ENCODE data around the gene PTPRG.

Gene PTPRG

DNA sequence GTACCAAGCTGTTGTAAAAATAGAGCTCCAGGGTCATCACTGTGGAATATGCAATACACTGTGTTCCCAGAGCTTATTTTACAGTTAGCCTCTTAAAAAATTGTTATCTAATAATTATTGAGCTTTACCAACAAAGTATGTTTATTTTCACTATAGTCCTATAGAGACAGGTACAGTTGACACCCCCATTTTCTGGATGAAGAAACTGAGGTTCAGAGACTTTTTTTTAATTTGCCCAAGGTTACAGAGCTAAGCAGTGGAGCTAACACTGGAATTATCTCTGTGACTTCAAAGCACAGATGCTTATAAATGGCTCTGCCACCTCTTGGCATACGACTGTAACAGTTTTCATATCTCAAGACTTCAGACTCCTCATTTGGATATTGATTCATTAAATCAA, 685.6 kb downstream of the PTPRG start:
- H3K4me1 ChIP-seq (ENCODE audit: control insufficient read depth, insufficient read depth, low read length): peaks cover 42% of the 10 kb centered on the region
- no peak overlapping the region for H3K4me3 ChIP-seq (ENCODE audit: low read depth, low read length)
- no peaks in the 10 kb centered on the region for H3K36me3 ChIP-seq (ENCODE audit: control insufficient read depth, insufficient read depth, low read length)
- no peaks in the 10 kb centered on the region for H3K9me3 ChIP-seq (ENCODE audit: control insufficient read depth, insufficient read depth, low read length)
- no peak overlapping the region for H3K9ac ChIP-seq (ENCODE audit: low read depth, low read length)
- H3K27me3 ChIP-seq (ENCODE audit: control insufficient read depth, insufficient read depth, low read length): no peaks in the 10 kb centered on the region

DNA sequence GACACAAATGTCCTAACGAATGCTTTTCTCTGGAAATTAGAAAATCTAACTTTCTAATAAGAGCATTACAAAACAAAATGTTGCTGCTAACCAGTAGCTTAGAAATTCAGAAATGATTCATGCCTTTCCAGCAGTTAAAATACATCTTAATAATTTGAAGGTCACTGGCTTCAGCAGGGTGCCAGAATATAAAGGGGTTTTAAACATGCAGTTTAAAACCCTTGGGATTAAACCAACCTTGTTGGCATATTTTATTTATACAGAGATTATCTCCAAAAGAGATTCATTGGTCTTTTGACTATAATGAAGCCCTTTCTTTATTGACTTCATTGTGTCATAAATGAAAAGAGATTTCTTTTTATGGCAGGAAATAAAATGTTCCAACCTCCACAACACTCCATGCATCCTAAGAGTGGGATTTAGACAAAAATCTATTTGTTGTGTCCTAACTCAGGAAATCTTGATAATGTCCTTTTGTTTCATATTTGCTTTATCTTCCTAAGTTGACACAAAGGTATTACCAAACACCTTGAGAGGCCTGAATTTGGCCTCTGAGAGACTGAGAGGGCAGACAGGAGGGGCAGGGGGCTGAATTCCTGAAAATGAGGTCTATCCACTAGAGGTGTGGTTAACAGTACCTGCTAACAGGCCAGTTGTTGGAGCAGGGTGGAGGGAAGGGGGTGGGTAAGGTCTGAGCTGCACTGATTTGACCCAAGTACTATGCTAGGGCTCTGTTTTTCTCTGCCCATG, 687.5 kb downstream of the PTPRG start:
- Histone ChIP-seq H3K9me3 (ENCODE audit: control insufficient read depth, insufficient read depth, low read length) (no peaks in the 10 kb centered on the region), H3K36me3 (ENCODE audit: control insufficient read depth, insufficient read depth, low read length) (no peaks in the 10 kb centered on the region), H3K27me3 (ENCODE audit: control insufficient read depth, insufficient read depth, low read length) (no peaks in the 10 kb centered on the region), H3K4me1 (ENCODE audit: control insufficient read depth, insufficient read depth, low read length) (peaks cover 28% of the 10 kb centered on the region), H3K4me3 (ENCODE audit: low read depth, low read length) (no peak overlapping the region), H3K9ac (ENCODE audit: low read depth, low read length) (no peak overlapping the region)

GRCh38 chr3:62249484-62249776, 688.1 kb downstream of the PTPRG start:
- Histone ChIP-seq H3K9ac (ENCODE audit: low read depth, low read length) (no peak overlapping the region), H3K36me3 (ENCODE audit: control insufficient read depth, insufficient read depth, low read length) (no peaks in the 10 kb centered on the region), H3K4me3 (ENCODE audit: low read depth, low read length) (no peak overlapping the region), H3K27me3 (ENCODE audit: control insufficient read depth, insufficient read depth, low read length) (no peaks in the 10 kb centered on the region), H3K4me1 (ENCODE audit: control insufficient read depth, insufficient read depth, low read length) (peaks cover 28% of the 10 kb centered on the region), H3K9me3 (ENCODE audit: control insufficient read depth, insufficient read depth, low read length) (no peaks in the 10 kb centered on the region)

DNA sequence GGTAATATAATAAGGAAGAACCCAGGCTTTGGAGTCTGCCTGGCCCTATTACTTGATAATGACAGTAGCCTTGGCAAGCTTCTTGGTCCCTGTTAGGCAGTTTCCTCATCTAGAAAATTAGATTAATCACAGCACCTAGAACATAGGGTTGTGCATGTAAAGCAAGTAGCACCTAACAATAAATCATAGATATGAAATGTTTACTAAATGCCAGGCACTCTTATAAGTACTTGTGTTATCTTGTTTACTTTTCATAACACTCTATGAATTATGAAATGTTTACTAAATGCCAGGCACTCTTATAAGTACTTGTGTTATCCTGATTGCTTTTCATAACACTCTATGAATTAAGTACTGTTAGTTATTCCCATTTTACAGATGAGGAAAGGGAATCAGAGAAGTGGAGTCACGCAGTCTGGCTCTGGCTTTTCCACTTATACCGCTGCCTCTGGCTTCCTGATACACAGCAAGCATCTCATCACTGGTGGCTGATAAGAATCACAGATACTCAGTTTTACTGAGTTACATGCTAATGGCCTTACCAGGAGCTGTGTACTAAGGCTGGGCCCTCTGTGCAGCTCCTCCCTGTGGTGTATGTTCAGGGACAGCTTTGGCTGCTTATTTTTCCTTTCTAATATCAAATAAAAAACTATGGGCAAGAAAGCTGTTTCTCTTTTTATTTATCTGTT, 688.6 kb downstream of the PTPRG start:
- Histone ChIP-seq H3K9me3 (ENCODE audit: control insufficient read depth, insufficient read depth, low read length) (no peaks in the 10 kb centered on the region), H3K9ac (ENCODE audit: low read depth, low read length) (no peak overlapping the region), H3K4me1 (ENCODE audit: control insufficient read depth, insufficient read depth, low read length) (peaks cover 28% of the 10 kb centered on the region), H3K27me3 (ENCODE audit: control insufficient read depth, insufficient read depth, low read length) (no peaks in the 10 kb centered on the region), H3K36me3 (ENCODE audit: control insufficient read depth, insufficient read depth, low read length) (no peaks in the 10 kb centered on the region), H3K4me3 (ENCODE audit: low read depth, low read length) (no peak overlapping the region)

DNA sequence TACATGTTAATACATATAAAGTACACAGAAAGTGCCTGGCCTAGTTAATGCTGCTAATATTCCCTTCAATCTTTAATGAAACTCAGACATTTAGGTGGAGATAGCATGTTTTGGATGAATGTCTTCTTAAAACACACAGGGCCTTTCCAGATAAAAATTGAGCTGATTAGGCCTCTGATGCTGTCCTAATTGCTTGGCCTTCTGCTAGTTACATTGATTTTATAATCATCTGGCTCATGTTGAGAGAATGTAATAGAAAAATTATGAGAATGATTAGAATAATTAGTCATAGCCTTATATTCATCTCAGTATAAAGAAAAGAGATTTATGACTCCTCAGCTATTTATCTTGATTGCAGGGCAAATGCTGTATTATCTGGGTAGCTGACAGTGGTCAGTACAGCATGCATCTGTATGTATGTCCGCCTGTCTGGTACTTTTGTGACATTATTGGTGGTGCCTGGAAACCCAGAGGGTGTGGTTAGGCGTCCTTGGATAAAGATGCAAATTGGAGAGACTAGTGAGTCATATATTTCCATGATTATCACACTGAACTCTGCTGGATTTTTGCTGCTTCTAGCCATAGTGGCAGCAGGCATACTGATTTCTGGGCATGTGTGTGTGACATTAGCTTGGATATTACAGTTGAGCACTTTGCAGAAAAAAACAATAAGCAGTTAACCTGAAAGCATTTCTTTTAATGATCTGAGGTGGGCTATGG, 691.2 kb downstream of the PTPRG start:
- H3K4me1 ChIP-seq (ENCODE audit: control insufficient read depth, insufficient read depth, low read length): peaks cover 9% of the 10 kb centered on the region
- no peaks in the 10 kb centered on the region for H3K27me3 ChIP-seq (ENCODE audit: control insufficient read depth, insufficient read depth, low read length)
- no peaks in the 10 kb centered on the region for H3K9me3 ChIP-seq (ENCODE audit: control insufficient read depth, insufficient read depth, low read length)
- no peak overlapping the region for H3K4me3 ChIP-seq (ENCODE audit: low read depth, low read length)
- no peaks in the 10 kb centered on the region for H3K36me3 ChIP-seq (ENCODE audit: control insufficient read depth, insufficient read depth, low read length)
- H3K9ac ChIP-seq (ENCODE audit: low read depth, low read length): no peak overlapping the region

DNA sequence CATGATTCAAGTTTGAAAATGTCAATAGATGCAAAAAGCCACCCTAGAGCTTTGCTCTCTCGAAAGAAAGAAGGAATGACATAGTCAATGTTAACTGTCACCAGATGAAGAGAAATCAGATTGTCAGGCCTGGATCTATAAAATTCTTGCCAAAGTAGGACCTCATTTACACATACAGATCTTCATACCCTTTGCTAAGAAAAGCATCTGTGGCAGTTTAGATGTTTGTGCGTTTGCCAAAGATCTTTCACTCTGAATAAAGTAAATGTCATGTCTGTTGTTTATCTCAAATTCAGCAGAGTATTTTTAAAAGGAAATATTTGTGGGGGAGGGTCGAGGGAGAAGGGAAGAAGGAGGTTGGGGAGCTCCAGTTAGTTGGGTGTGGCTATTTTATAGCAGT, 692.6 kb downstream of the PTPRG start:
- no peaks in the 10 kb centered on the region for H3K9me3 ChIP-seq (ENCODE audit: control insufficient read depth, insufficient read depth, low read length)
- H3K4me3 ChIP-seq (ENCODE audit: low read depth, low read length): no peak overlapping the region

DNA sequence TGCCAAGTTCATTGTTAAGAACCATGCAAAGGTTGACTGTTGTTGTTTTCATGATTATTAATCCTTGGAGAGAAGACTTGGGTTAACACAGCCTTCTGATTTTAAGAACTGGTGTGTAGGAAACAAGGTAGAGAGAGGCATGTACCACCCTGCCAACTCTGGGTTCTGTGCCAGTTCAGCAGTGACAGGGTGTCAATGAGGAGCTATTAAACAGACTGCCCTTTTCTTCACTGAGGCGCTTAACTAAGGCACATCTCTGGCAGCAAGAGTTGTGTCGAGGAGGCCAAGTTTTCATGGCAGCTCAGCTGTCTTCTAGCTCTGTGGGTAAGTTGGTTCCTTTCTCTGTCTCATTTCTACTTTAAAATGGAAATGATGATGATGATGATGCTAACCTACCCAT, 694.4 kb downstream of the PTPRG start:
- Histone ChIP-seq H3K9me3 (ENCODE audit: control insufficient read depth, insufficient read depth, low read length) (no peaks in the 10 kb centered on the region), H3K9ac (ENCODE audit: low read depth, low read length) (no peak overlapping the region), H3K27me3 (ENCODE audit: control insufficient read depth, insufficient read depth, low read length) (no peaks in the 10 kb centered on the region), H3K4me3 (ENCODE audit: low read depth, low read length) (no peak overlapping the region), H3K4me1 (ENCODE audit: control insufficient read depth, insufficient read depth, low read length) (no peaks in the 10 kb centered on the region), H3K36me3 (ENCODE audit: control insufficient read depth, insufficient read depth, low read length) (no peaks in the 10 kb centered on the region)

More for the DNA sequence above, 692.6 kb downstream of the PTPRG start:
- Histone ChIP-seq H3K36me3 (ENCODE audit: control insufficient read depth, insufficient read depth, low read length) (no peaks in the 10 kb centered on the region), H3K9ac (ENCODE audit: low read depth, low read length) (no peak overlapping the region), H3K4me1 (ENCODE audit: control insufficient read depth, insufficient read depth, low read length) (peaks cover 3% of the 10 kb centered on the region), H3K27me3 (ENCODE audit: control insufficient read depth, insufficient read depth, low read length) (no peaks in the 10 kb centered on the region)

DNA sequence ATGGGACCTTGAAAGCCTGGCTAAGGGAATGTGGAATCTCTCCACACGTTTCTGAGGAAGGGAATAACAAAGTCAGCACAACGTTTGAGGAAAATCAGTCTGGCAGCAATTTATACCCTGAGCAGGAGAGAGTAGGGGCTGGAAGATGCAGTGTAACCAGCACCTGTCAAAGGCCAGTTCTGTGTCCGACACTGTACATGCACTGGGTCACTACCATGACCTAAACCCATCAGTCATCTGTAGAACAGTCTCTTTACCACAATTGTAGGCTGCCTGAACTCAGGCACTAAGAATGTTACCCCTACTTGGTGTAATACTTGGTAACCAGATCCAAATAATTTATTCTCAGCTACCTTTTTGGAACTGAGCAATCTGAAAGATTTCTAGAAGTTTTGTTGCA, 698.6 kb downstream of the PTPRG start:
- Histone ChIP-seq H3K4me3 (ENCODE audit: low read depth, low read length) (no peak overlapping the region), H3K27me3 (ENCODE audit: control insufficient read depth, insufficient read depth, low read length) (no peaks in the 10 kb centered on the region), H3K36me3 (ENCODE audit: control insufficient read depth, insufficient read depth, low read length) (no peaks in the 10 kb centered on the region), H3K4me1 (ENCODE audit: control insufficient read depth, insufficient read depth, low read length) (peaks cover 7% of the 10 kb centered on the region), H3K9ac (ENCODE audit: low read depth, low read length) (no peak overlapping the region), H3K9me3 (ENCODE audit: control insufficient read depth, insufficient read depth, low read length) (no peaks in the 10 kb centered on the region)

DNA sequence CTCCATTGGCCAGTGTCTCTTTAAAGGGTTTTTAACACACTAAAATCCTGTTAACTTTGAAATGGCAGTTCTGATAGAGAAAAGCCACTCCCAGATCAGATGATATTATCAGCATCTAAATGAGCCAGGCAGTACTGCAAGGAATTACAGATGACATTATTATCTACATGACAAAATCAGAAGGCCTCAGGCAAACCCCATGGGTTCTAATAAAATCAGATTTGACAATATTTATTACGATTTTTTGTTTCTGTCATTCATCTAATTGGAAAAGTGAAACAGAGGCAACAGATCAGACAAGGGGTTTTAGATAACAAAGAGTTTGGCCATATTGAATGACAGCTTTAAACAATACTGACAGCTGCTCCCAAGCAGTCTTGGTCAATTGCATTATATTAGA, 699.3 kb downstream of the PTPRG start:
- H3K27me3 ChIP-seq (ENCODE audit: control insufficient read depth, insufficient read depth, low read length): no peaks in the 10 kb centered on the region
- peaks cover 7% of the 10 kb centered on the region for H3K4me1 ChIP-seq (ENCODE audit: control insufficient read depth, insufficient read depth, low read length)
- H3K4me3 ChIP-seq (ENCODE audit: low read depth, low read length): no peak overlapping the region
- H3K36me3 ChIP-seq (ENCODE audit: control insufficient read depth, insufficient read depth, low read length): no peaks in the 10 kb centered on the region
- H3K9ac ChIP-seq (ENCODE audit: low read depth, low read length): no peak overlapping the region
- no peaks in the 10 kb centered on the region for H3K9me3 ChIP-seq (ENCODE audit: control insufficient read depth, insufficient read depth, low read length)

DNA sequence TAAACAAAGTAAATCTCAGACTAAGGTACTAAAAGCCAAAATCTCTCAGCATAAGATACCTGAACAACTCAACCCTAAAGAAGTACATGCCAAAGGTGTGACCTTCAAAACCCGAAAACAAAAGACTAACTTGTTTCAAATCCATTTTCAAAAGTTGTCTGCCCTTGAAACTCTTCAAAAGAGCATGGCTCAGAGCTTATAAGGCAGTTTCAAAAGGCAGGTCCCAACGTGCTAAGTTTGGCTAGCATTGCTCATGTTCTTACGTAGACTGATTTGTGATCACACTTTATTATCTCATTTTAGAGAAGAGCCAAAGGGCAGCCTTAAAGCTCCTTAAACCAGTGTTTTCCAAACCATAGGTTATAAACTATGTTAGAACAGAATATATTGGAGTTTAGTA, 699.8 kb downstream of the PTPRG start:
- H3K36me3 ChIP-seq (ENCODE audit: control insufficient read depth, insufficient read depth, low read length): no peaks in the 10 kb centered on the region
- peaks cover 7% of the 10 kb centered on the region for H3K4me1 ChIP-seq (ENCODE audit: control insufficient read depth, insufficient read depth, low read length)
- H3K9ac ChIP-seq (ENCODE audit: low read depth, low read length): no peak overlapping the region
- H3K27me3 ChIP-seq (ENCODE audit: control insufficient read depth, insufficient read depth, low read length): no peaks in the 10 kb centered on the region
- no peaks in the 10 kb centered on the region for H3K9me3 ChIP-seq (ENCODE audit: control insufficient read depth, insufficient read depth, low read length)
- H3K4me3 ChIP-seq (ENCODE audit: low read depth, low read length): no peak overlapping the region

DNA sequence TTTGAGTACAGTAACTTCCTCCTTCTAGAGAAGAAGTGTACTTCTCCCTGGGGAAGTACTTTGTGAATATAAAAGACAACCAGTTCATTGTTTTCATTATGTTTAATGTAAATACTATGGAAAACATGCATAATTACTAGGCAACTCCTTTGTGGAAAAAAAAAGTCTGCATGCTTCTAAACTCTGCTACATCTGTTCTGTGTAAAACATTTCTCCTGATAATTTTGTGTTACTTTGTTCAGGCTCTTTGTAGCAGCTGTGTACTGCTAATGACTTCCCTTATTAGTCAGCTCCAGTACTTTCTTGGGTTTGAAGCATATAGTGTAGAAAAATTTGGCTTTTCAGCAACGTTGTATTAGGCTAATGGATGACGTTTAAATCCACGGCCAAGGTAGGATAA, 700.4 kb downstream of the PTPRG start:
- Histone ChIP-seq H3K4me1 (ENCODE audit: control insufficient read depth, insufficient read depth, low read length) (peaks cover 7% of the 10 kb centered on the region), H3K9ac (ENCODE audit: low read depth, low read length) (no peak overlapping the region), H3K4me3 (ENCODE audit: low read depth, low read length) (no peak overlapping the region), H3K27me3 (ENCODE audit: control insufficient read depth, insufficient read depth, low read length) (no peaks in the 10 kb centered on the region), H3K9me3 (ENCODE audit: control insufficient read depth, insufficient read depth, low read length) (no peaks in the 10 kb centered on the region), H3K36me3 (ENCODE audit: control insufficient read depth, insufficient read depth, low read length) (no peaks in the 10 kb centered on the region)

DNA sequence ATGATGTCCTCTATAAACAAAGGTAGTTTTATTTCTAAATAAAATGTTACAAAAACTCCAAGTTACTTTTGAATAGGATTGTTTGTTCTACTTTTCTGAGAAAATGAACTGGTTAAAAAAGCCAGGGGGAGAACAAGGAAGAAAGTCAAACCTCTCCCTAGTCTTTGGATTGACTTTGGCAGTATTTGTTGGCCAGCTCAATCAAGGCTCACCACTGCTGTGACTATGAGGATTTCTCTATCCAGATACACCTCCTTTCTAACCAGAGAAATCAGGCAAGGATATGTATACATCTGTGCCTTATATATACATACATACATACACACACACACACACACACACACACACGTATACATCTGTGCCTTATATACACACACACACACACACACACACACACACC, 704.2 kb downstream of the PTPRG start:
- H3K9me3 ChIP-seq (ENCODE audit: control insufficient read depth, insufficient read depth, low read length): no peaks in the 10 kb centered on the region
- no peak overlapping the region for H3K9ac ChIP-seq (ENCODE audit: low read depth, low read length)
- H3K27me3 ChIP-seq (ENCODE audit: control insufficient read depth, insufficient read depth, low read length): no peaks in the 10 kb centered on the region
- no peak overlapping the region for H3K4me3 ChIP-seq (ENCODE audit: low read depth, low read length)
- peaks cover 7% of the 10 kb centered on the region for H3K4me1 ChIP-seq (ENCODE audit: control insufficient read depth, insufficient read depth, low read length)
- H3K36me3 ChIP-seq (ENCODE audit: control insufficient read depth, insufficient read depth, low read length): no peaks in the 10 kb centered on the region
